Measurements from ENCODE around the gene CRHR2. TPM values are rescaled to one million over a fixed set of nuclear protein-coding genes. Genes with fewer than 3 reads are reported as not detected.

The CRHR2 gene
- polyA plus RNA-seq, 1 donor from 2014 or later: 0.15 TPM

DNA sequence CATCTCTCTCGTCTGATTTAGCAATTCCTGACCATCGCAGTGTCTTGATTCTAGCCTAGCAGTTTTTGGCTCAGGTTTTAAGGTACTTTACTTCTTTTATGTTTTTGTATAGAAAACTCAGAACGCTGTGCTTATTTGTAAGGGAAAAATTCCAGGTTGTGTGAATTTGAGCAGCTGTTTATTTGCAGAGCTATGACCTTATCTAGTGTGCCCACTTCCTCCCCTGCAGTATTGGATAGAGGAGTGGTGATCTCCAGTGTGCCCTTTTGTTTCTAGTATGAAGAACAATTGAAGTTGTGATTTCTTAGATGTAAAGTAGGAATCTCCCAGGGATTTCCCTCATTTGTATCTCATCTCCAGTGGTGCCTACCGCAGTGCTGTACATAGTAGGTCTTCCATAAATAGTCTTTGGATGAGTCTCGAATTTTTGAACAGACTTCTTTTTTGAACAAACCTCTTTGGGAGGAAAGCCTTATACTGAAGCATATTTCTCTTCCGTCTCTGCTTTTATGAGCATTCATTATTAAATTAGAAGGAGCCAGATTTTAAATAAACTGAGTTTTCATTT is 47.5 kb downstream of the CRHR2 start:
- H3K4me2 ChIP-seq (ENCODE audit: low read length): no peak overlapping the region
- H3K9me3 ChIP-seq (ENCODE audit: low read length): no peaks in the 10 kb centered on the region
- H3K4me3 ChIP-seq (ENCODE audit: low read length): no peak overlapping the region
- no peaks in the 10 kb centered on the region for H3K79me2 ChIP-seq (replicated peaks; ENCODE audit: insufficient read depth, low read length)
- no peak overlapping the region for H3K27ac ChIP-seq (ENCODE audit: low read length)
- H3K27me3 ChIP-seq (ENCODE audit: insufficient read depth, low read depth, low read length): no peaks in the 10 kb centered on the region
- no peak for TF ChIP-seq MXI1 (conservative IDR thresholded peaks at IDR 0.05; ENCODE audit: poor library complexity, severe bottlenecking)
- TF ChIP-seq EZH2 (IDR thresholded peaks at IDR 0.05; ENCODE audit: borderline replicate concordance, insufficient read depth, low read length, poor library complexity, severe bottlenecking): no peak
- no peak for TF ChIP-seq TAF1 (IDR thresholded peaks at IDR 0.05; ENCODE audit: low read depth)
- no peak for TF ChIP-seq SMC3 (conservative IDR thresholded peaks at IDR 0.05; ENCODE audit: poor library complexity)
- TF ChIP-seq EP300 (conservative IDR thresholded peaks at IDR 0.05; ENCODE audit: poor library complexity, severe bottlenecking): no peak
- TF ChIP-seq, protein P1, sequence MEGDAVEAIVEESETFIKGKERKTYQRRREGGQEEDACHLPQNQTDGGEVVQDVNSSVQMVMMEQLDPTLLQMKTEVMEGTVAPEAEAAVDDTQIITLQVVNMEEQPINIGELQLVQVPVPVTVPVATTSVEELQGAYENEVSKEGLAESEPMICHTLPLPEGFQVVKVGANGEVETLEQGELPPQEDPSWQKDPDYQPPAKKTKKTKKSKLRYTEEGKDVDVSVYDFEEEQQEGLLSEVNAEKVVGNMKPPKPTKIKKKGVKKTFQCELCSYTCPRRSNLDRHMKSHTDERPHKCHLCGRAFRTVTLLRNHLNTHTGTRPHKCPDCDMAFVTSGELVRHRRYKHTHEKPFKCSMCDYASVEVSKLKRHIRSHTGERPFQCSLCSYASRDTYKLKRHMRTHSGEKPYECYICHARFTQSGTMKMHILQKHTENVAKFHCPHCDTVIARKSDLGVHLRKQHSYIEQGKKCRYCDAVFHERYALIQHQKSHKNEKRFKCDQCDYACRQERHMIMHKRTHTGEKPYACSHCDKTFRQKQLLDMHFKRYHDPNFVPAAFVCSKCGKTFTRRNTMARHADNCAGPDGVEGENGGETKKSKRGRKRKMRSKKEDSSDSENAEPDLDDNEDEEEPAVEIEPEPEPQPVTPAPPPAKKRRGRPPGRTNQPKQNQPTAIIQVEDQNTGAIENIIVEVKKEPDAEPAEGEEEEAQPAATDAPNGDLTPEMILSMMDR (IDR thresholded peaks at IDR 0.05; ENCODE audit: poor library complexity, severe bottlenecking): no peak
- TF ChIP-seq RAD21 (conservative IDR thresholded peaks at IDR 0.05): no peak
- H3K9me2 ChIP-seq (ENCODE audit: insufficient read depth, low read length): no peaks in the 10 kb centered on the region
- H2AFZ ChIP-seq (ENCODE audit: low read depth, low read length): no peak overlapping the region
- no peaks in the 10 kb centered on the region for H3F3A ChIP-seq (ENCODE audit: insufficient read depth, low read length, poor library complexity, severe bottlenecking)
- no peaks in the 10 kb centered on the region for H3K36me3 ChIP-seq (ENCODE audit: insufficient read depth, low read length)
- no peak overlapping the region for H3K9ac ChIP-seq (ENCODE audit: low read length)
- no peaks in the 10 kb centered on the region for H4K20me1 ChIP-seq (ENCODE audit: insufficient read depth)

DNA sequence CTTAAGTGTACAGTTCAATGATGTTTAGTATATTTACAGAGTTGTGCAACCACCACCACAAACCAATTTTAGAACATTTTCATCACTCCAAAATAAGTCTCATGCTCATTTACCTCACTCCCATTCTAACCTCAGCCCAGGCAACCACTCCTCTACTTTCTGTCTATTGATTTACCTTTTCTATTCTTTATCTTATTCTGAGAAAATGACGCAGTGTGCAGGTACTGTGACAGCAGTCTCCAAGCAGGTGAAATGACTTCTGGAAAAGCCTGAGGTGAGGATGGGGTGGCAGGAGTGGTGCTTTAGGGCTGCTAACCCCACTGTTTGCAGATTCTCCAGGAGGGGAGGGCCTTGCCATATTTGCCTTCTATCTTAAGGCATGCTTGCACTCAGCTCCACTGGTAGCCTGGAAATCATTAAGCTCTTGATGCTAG is 48.0 kb downstream of the CRHR2 start:
- H3K36me3 ChIP-seq (ENCODE audit: insufficient read depth, low read length): no peaks in the 10 kb centered on the region
- no peaks in the 10 kb centered on the region for H3F3A ChIP-seq (ENCODE audit: insufficient read depth, low read length, poor library complexity, severe bottlenecking)
- H3K27ac ChIP-seq (ENCODE audit: low read length): no peak overlapping the region
- H3K4me2 ChIP-seq (ENCODE audit: low read length): no peak overlapping the region
- no peaks in the 10 kb centered on the region for H3K27me3 ChIP-seq (ENCODE audit: insufficient read depth, low read depth, low read length)
- no peaks in the 10 kb centered on the region for H3K79me2 ChIP-seq (replicated peaks; ENCODE audit: insufficient read depth, low read length)
- TF ChIP-seq POLR2AphosphoS5 (IDR thresholded peaks at IDR 0.05): no peak
- no peak for TF ChIP-seq TAF1 (IDR thresholded peaks at IDR 0.05; ENCODE audit: low read depth)
- TF ChIP-seq SMC3 (conservative IDR thresholded peaks at IDR 0.05; ENCODE audit: poor library complexity): no peak
- TF ChIP-seq, protein P1 (IDR thresholded peaks at IDR 0.05; ENCODE audit: poor library complexity, severe bottlenecking): no peak
- no peak for TF ChIP-seq EP300 (conservative IDR thresholded peaks at IDR 0.05; ENCODE audit: poor library complexity, severe bottlenecking)
- TF ChIP-seq, protein P2, sequence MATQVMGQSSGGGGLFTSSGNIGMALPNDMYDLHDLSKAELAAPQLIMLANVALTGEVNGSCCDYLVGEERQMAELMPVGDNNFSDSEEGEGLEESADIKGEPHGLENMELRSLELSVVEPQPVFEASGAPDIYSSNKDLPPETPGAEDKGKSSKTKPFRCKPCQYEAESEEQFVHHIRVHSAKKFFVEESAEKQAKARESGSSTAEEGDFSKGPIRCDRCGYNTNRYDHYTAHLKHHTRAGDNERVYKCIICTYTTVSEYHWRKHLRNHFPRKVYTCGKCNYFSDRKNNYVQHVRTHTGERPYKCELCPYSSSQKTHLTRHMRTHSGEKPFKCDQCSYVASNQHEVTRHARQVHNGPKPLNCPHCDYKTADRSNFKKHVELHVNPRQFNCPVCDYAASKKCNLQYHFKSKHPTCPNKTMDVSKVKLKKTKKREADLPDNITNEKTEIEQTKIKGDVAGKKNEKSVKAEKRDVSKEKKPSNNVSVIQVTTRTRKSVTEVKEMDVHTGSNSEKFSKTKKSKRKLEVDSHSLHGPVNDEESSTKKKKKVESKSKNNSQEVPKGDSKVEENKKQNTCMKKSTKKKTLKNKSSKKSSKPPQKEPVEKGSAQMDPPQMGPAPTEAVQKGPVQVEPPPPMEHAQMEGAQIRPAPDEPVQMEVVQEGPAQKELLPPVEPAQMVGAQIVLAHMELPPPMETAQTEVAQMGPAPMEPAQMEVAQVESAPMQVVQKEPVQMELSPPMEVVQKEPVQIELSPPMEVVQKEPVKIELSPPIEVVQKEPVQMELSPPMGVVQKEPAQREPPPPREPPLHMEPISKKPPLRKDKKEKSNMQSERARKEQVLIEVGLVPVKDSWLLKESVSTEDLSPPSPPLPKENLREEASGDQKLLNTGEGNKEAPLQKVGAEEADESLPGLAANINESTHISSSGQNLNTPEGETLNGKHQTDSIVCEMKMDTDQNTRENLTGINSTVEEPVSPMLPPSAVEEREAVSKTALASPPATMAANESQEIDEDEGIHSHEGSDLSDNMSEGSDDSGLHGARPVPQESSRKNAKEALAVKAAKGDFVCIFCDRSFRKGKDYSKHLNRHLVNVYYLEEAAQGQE (IDR thresholded peaks at IDR 0.05; ENCODE audit: borderline replicate concordance): no peak
- TF ChIP-seq EZH2 (IDR thresholded peaks at IDR 0.05; ENCODE audit: borderline replicate concordance, insufficient read depth, low read length, poor library complexity, severe bottlenecking): no peak
- no peak for TF ChIP-seq MXI1 (conservative IDR thresholded peaks at IDR 0.05; ENCODE audit: poor library complexity, severe bottlenecking)
- no peak for TF ChIP-seq RAD21 (conservative IDR thresholded peaks at IDR 0.05)
- no peaks in the 10 kb centered on the region for H3K9me2 ChIP-seq (ENCODE audit: insufficient read depth, low read length)
- H3K9ac ChIP-seq (ENCODE audit: low read length): no peak overlapping the region
- H4K20me1 ChIP-seq (ENCODE audit: insufficient read depth): no peaks in the 10 kb centered on the region
- H3K4me3 ChIP-seq (ENCODE audit: low read length): no peak overlapping the region
- H2AFZ ChIP-seq (ENCODE audit: low read depth, low read length): no peak overlapping the region
- no peaks in the 10 kb centered on the region for H3K9me3 ChIP-seq (ENCODE audit: low read length)

Data from neural cell (in vitro differentiated cells).